GM18909 (cell line): ENCODE measurements around the gene SMIM33.
"Not testable (repeated sequence)": the region's sequence is repeated elsewhere in the genome, so short reads cannot be mapped to it uniquely, and the experiment has no call there.

ENCODE experiments used
- ATAC-seq: cut with Tn5 transposase; IDR thresholded peaks from one replicate; pipeline ENCODE4 v1.9.1; 2021; ENCODE audit warnings: mild to moderate bottlenecking; ENCODE audit not compliant: unreplicated experiment, poor library complexity

SMIM33 gene

GRCh38 chr5:139481580-139482049 lies 10.8 kb downstream of the SMIM33 start:
- peak; percentile 19 for ATAC-seq

- peak; percentile 60 for ATAC-seq
These were observed 11.5 kb downstream of the SMIM33 start, which contains the start of gene STING1 for GRCh38 chr5:139482050-139482889. TSS of gene STING1 (minus strand) at chr5:139482758. CDS start at chr5:139481704, 1,054 bp downstream.

GRCh38 chr5:139482890-139483208 lies 12.0 kb downstream of the SMIM33 start:
- ATAC-seq: not testable (repeated sequence)

GRCh38 chr5:139486201-139486600 lies 15.4 kb downstream of the SMIM33 start:
- ATAC-seq: no peak

GRCh38 chr5:139488260-139488659 lies 17.5 kb downstream of the SMIM33 start:
- no peak for ATAC-seq

GRCh38 chr5:139492700-139493192 lies 21.9 kb downstream of the SMIM33 start:
- ATAC-seq: no peak

- ATAC-seq: no peak
These were observed 23.5 kb downstream of the SMIM33 start for GRCh38 chr5:139494256-139494655.

- ATAC-seq: no peak
These were observed 24.0 kb downstream of the SMIM33 start for GRCh38 chr5:139494832-139495231.

- ATAC-seq: no peak
These were observed 25.0 kb downstream of the SMIM33 start for GRCh38 chr5:139495638-139496435.

GRCh38 chr5:139501381-139501780 lies 30.6 kb downstream of the SMIM33 start:
- no peak for ATAC-seq

- not testable (repeated sequence) for ATAC-seq
These were observed 32.4 kb downstream of the SMIM33 start for GRCh38 chr5:139503036-139503817.

GRCh38 chr5:139503879-139504278 lies 33.1 kb downstream of the SMIM33 start:
- ATAC-seq: not testable (repeated sequence)

GRCh38 chr5:139504722-139505121 lies 33.9 kb downstream of the SMIM33 start:
- not testable (repeated sequence) for ATAC-seq

- ATAC-seq: no peak
These were observed 42.1 kb downstream of the SMIM33 start for GRCh38 chr5:139512786-139513390.

- ATAC-seq: peak; percentile 56
These were observed 42.6 kb downstream of the SMIM33 start for GRCh38 chr5:139513434-139513833.

- no peak for ATAC-seq
These were observed 43.2 kb downstream of the SMIM33 start for GRCh38 chr5:139513852-139514485.

GRCh38 chr5:139514486-139514856 lies 43.7 kb downstream of the SMIM33 start:
- no peak for ATAC-seq

- ATAC-seq: peak; percentile 90
These were observed 47.1 kb downstream of the SMIM33 start for GRCh38 chr5:139517683-139518564.
